Loucy (cell line): Measurements from ENCODE around the gene THYN1.

Experiments
- H2AFZ ChIP-seq: fragments of 200-600 bp; sonication (generic); 2 replicates; pipeline ENCODE4 v1.6.0; 2016; ENCODE audit warnings: antibody characterized with exemption, mild to moderate bottlenecking, low read length, moderate library complexity
- H3F3A ChIP-seq: fragments of 200-600 bp; 2 replicates; pipeline ENCODE4 v1.6.0; 2016; ENCODE audit warnings: antibody characterized with exemption, low read depth, mild to moderate bottlenecking
- H3K27me3 ChIP-seq: fragments of 200-600 bp; sonication (generic); 2 replicates; pipeline ENCODE4 v1.6.1; 2014; ENCODE audit warnings: low read length, mild to moderate bottlenecking; ENCODE audit not compliant: insufficient read depth, poor library complexity, severe bottlenecking
- H3K36me3 ChIP-seq: fragments of 200-600 bp; sonication (generic); 2 replicates; pipeline ENCODE4 v1.6.1; 2016; ENCODE audit warnings: low read length; ENCODE audit not compliant: insufficient read depth
- H3K4me1 ChIP-seq: fragments of 200-600 bp; sonication (generic); 2 replicates; pipeline ENCODE4 v1.5.1; 2014; ENCODE audit warnings: low read length, mild to moderate bottlenecking; ENCODE audit not compliant: insufficient read depth, poor library complexity, severe bottlenecking
- H3K4me2 ChIP-seq: fragments of 200-600 bp; sonication (generic); 2 replicates; pipeline ENCODE4 v1.6.0; 2014; ENCODE audit warnings: antibody characterized with exemption, low read length, low read depth, mild to moderate bottlenecking; ENCODE audit not compliant: poor library complexity, severe bottlenecking
- H3K4me3 ChIP-seq: fragments of 200-600 bp; sonication (generic); 2 replicates; pipeline ENCODE4 v1.5.1; 2014; ENCODE audit warnings: low read length, mild to moderate bottlenecking, mixed read lengths; ENCODE audit not compliant: poor library complexity, severe bottlenecking
- H3K79me2 ChIP-seq: fragments of 200-600 bp; sonication (generic); 2 replicates; pipeline ENCODE4 v1.6.1; 2014; ENCODE audit warnings: low read length; ENCODE audit not compliant: insufficient read depth
- H3K9ac ChIP-seq: fragments of 200-600 bp; sonication (generic); 2 replicates; pipeline ENCODE4 v1.6.0; 2014; ENCODE audit warnings: mild to moderate bottlenecking, low read depth, low read length, moderate library complexity; ENCODE audit not compliant: poor library complexity, severe bottlenecking
- H3K9me2 ChIP-seq: fragments of 200-600 bp; sonication (generic); replicated peaks from 2 replicates; pipeline ENCODE4 v1.6.1; 2016; ENCODE audit warnings: low read depth, low read length, mixed read lengths
- H3K9me3 ChIP-seq: fragments of 200-600 bp; sonication (generic); 2 replicates; pipeline ENCODE4 v1.6.1; 2014; ENCODE audit warnings: mild to moderate bottlenecking, antibody characterized with exemption, low read length, low read depth; ENCODE audit not compliant: insufficient read depth
- H4K20me1 ChIP-seq: fragments of 200-600 bp; sonication (generic); 2 replicates; pipeline ENCODE4 v1.6.0; 2014; ENCODE audit warnings: antibody characterized with exemption, low read length, mild to moderate bottlenecking; ENCODE audit not compliant: insufficient read depth, poor library complexity, severe bottlenecking
- EZH2phosphoT487 ChIP-seq: fragments of 200-600 bp; IDR thresholded peaks from 2 replicates; pipeline ENCODE4 v1.6.1; 2018; ENCODE audit warnings: antibody characterized with exemption, mild to moderate bottlenecking, moderate library complexity, borderline replicate concordance
- TF ChIP-seq, protein P1 (sequence below): fragments of 200-600 bp; sonication (generic); conservative IDR thresholded peaks from 2 replicates; pipeline ENCODE4 v1.5.1; 2014; ENCODE audit warnings: mild to moderate bottlenecking, antibody characterized with exemption, low read length

Gene THYN1

DNA sequence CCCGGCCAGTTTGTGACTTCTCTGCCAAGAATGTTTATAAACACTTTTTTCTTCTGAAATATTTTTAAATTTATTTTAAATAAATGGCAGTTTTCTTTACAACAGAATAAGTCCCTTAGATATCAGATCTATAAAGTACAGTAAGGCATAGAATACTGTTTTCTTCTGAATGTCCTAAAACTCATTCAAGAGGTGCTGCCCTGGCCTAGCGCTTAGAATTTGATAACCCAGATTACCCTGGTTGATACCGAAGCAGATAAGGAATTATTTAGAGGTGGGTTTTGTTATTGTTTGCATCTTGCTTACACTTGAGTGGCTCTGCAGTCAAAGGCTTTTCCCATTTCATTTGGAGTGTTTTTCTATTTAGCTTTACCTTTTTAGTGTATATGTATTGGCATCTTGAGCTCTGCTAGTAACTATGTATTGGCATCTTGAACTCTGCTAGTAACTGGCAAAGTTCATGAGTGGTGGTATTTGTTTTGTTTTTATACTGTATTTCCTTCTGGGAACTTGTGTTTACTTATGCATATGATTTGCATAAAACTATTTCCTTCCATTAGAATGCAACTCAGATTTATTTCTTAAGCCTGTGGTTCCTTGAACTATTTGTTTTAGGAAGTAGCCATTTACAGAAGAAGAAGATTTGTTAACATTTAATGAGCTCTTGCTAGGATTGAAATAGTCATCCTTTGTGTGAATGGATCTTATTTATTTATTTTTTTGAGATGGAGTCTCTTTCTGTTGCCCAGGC is 1.5 kb upstream of the THYN1 start:
- Histone ChIP-seq H3K36me3 (peaks cover 15% of the 10 kb centered on the region; the same call in 1 of the 2 replicates), H3K9me3 (no peaks in the 10 kb centered on the region), H2AFZ (no peak overlapping the region), H3K27me3 (no peaks in the 10 kb centered on the region), H3K9ac (peak overlapping the region; percentile 90), H3K4me1 (peaks cover 36% of the 10 kb centered on the region), H3F3A (no peaks in the 10 kb centered on the region), H4K20me1 (no peaks in the 10 kb centered on the region), H3K9me2 (no peaks in the 10 kb centered on the region), H3K79me2 (peaks cover 39% of the 10 kb centered on the region), H3K4me3 (peak overlapping the region; percentile 80), H3K4me2 (peak overlapping the region; percentile 89)
- TF ChIP-seq EZH2phosphoT487 = no peak
- TF ChIP-seq, protein P1, sequence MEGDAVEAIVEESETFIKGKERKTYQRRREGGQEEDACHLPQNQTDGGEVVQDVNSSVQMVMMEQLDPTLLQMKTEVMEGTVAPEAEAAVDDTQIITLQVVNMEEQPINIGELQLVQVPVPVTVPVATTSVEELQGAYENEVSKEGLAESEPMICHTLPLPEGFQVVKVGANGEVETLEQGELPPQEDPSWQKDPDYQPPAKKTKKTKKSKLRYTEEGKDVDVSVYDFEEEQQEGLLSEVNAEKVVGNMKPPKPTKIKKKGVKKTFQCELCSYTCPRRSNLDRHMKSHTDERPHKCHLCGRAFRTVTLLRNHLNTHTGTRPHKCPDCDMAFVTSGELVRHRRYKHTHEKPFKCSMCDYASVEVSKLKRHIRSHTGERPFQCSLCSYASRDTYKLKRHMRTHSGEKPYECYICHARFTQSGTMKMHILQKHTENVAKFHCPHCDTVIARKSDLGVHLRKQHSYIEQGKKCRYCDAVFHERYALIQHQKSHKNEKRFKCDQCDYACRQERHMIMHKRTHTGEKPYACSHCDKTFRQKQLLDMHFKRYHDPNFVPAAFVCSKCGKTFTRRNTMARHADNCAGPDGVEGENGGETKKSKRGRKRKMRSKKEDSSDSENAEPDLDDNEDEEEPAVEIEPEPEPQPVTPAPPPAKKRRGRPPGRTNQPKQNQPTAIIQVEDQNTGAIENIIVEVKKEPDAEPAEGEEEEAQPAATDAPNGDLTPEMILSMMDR = no peak

DNA sequence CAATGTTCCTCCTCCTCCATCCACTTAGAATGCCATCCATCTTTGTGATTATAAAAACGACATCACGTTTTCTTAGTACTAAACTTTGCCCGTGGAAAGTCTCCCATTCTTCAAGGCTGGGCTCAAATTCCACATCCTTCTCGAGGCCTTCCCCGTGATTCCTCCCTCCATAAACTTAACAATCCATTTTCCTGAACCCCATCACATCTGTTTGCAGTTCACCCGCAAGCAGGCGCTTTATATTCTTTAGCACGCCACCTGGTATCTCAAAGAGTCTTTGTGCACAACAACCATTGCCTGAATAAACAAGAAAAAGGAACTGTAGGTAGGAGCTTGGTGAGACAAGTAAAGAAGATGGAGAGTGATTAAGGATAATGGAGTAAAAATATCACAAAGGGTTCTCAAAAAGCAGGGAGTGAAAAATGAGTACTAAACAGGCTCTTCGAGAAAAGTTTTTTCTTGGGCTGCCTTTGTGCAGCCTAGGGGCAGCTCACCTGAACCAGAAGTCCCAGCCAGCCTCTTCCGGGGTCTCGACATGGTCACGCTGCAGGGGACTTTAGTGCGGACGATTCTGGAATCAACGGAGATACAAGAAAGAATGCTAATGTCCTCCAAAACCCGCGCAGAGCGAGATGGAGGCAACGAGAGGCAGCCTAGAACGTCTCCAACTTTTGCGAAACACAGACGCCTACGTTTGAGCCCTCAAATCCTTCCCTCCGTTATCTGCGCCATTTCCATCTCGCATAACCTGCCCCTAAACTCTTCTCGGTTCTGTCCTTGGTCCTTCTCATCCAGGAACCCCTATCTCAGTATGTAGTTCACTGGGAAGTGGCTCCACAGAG is 585 bp downstream of the THYN1 start:
- H3K4me3 ChIP-seq = peak overlapping the region; percentile 80
- no peaks in the 10 kb centered on the region for H3K27me3 ChIP-seq
- no peaks in the 10 kb centered on the region for H3K9me2 ChIP-seq
- H3F3A ChIP-seq = no peaks in the 10 kb centered on the region
- peak overlapping the region; percentile 78 for H3K9ac ChIP-seq
- H3K36me3 ChIP-seq = peaks cover 30% of the 10 kb centered on the region; the same call in 1 of the 2 replicates
- H4K20me1 ChIP-seq = no peaks in the 10 kb centered on the region
- peak overlapping the region; percentile 77 for H2AFZ ChIP-seq
- H3K9me3 ChIP-seq = no peaks in the 10 kb centered on the region
- H3K4me2 ChIP-seq = peak overlapping the region; percentile 93
- no peak for TF ChIP-seq EZH2phosphoT487
- H3K79me2 ChIP-seq = peaks cover 39% of the 10 kb centered on the region
- peaks cover 33% of the 10 kb centered on the region for H3K4me1 ChIP-seq

DNA sequence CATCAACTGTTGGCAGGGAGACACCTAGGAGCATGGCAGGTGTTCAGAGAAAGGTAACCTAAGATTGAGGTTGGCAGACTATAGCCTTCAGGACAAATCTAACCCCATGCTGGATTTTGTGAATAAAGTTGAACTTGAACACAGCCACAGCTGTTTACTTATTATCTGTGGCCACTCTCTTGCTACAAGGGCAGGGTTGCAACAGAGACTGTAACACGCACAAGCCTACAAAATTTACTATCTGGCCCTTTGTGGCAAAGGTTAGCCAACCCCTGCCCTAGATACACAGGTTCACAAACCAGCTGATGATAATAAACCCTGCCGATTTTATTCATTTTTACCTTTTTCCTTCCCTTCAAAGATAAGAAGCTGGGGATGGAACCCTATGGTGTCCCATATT is 2.5 kb downstream of the THYN1 start:
- no peaks in the 10 kb centered on the region for H3K27me3 ChIP-seq
- no peak overlapping the region for H3K4me3 ChIP-seq
- no peak overlapping the region for H3K9ac ChIP-seq
- no peaks in the 10 kb centered on the region for H4K20me1 ChIP-seq
- H3K9me2 ChIP-seq = no peaks in the 10 kb centered on the region
- no peaks in the 10 kb centered on the region for H3K9me3 ChIP-seq
- no peak overlapping the region for H2AFZ ChIP-seq
- TF ChIP-seq, protein P1 = no peak
- no peak for TF ChIP-seq EZH2phosphoT487
- H3K36me3 ChIP-seq = peaks cover 44% of the 10 kb centered on the region; the same call in 1 of the 2 replicates
- peak overlapping the region; percentile 93 for H3K4me2 ChIP-seq
- no peaks in the 10 kb centered on the region for H3F3A ChIP-seq
- H3K79me2 ChIP-seq = peaks cover 39% of the 10 kb centered on the region
- peaks cover 33% of the 10 kb centered on the region for H3K4me1 ChIP-seq
